Posterior cingulate gyrus (tissue), 11 donors: ENCODE measurements around the gene GRIP2.

Source experiments
- DNase-seq, 10 donors: peaks; one replicate each; pipeline versions ENCODE4 v3.0.0 to v3.0.0-alpha.2; 2020 to 2021; ENCODE audit warnings: mixed read lengths in 3 of 10
- intact Hi-C: fragments of 100-400 bp; cut with DNase I; formaldehyde crosslinking; loops from one replicate; pipeline ENCODE4 v1.15.1; 2023

The GRIP2 gene

DNA sequence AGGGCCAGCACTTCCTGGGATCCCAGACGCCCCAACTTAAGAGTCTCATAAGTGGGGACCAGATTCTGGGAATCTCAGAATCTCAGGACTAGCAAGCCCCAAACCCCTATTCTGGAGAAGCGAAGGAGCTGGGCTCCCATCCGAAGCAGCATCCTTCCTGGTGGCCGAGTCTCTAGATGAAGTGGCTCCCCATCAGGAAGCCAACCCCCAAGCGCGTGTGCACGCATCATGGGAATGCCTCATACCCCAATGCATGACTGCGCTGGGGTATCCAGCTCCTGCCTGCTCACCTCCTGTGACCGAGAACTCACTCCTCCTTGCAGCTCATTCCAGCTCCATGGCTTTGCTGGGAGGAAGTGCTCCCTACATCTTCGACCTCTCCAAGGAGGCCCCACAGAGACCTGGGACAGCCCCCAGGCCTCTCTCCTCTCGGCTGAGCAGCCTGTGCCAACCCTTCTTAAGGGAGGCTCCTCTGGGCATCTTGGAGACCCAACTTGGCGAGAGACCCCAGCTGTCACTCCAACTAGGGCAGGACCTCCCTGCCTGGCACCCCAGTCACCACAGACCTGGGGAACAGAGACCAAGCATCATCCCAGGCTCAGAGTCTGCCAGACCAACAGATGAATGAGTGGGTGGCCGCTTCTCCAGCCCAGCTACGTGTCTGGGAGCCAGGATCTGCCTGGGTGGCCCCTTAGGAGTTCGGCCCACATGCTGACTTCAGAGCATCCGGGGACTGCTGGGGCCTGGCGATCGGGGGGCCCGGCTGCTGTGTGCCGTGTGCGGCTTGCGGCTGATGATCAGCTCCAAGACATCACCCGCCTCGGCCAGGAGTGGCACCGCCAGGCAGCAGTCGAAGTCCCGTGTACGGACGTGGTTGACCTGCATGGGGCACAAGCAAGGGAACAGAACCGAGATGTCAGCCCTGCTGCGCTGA, 46.9 kb downstream of the GRIP2 start:
- intact Hi-C loops, result no loop called here
- peak in 3 of 10 donors; percentile 22 to 81 (median 72) for DNase-seq

DNA sequence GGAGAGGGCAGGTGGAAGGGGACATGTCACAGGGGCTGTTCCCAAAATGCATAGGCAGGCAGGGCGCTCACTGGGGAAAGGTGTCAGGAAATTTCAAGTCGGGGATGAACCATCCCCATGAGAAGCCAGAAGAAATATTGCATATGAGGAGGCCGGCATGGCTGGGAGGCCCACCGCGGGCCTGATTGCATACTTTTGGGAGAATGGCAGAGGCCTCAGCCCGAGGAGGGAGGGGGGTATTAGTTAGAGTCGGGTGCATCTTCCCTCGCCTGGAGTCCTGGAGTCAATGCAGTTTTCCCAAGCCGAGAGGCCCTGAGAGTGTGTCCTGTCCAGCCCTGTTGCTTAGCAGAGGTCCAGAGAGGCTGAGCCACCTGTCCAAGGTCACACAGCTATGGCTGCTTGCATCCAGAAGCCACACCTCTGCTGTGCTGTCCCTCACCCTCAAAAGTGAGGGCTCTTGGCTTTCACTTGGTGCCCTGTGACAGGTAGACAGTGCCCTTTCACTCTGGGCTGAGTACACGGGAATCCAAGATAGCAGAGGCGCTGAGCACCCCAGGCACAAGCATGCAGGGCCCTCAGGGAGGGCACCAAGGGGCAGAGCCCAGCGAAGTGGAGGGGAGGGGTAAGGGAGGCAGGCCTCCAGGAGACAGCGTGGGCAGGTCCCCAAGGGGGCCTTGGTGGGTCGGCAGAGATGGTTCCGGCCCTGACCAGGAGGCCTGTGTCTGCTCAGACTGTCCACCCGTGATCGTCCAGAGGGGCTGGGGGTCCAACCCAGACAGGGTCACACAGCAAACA, 48.5 kb downstream of the GRIP2 start:
- DNase-seq, result peak in 3 of 10 donors; percentile 9 to 71 (median 52)
- intact Hi-C loops, result no loop called here

DNA sequence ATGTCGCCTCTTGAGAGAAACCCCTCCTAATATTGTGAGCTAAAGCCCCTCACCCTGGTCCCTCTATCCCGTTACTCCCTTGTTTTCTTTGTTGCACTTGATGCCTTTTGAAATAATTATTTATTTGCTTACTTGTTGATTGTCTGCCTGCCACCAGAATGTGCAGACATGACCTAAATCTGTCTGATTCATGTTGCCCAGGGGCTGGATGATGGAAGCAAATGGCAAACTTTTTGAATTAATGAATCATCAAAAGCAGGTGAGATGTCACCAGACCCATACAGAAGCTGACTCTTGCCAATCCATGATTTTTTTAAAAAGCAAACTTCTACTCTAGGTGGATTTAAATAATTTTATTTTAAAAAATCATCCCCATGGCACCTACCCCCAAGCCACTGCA, 49.3 kb downstream of the GRIP2 start:
- intact Hi-C loops, result no loop called here
- DNase-seq, result no peak

DNA sequence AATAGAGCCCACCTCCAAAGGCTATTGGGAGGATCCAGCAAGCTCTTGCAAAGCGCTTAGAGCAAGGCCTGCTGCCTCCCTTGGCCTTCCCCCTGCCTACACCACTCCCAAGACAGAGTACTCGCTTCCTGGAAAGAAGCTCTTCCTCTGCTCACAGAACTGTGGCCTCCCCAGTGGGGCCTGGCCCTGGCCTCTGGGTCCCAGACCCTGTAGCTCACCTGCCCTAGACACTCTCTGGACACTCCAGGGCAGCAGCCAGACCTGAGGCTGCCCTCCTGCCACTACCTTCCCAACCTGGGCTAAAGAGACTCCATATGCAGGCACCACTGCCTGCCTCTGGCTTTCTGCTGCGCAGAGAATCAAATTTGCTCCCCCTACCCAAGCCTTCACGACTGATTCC, 49.9 kb downstream of the GRIP2 start:
- intact Hi-C loops, result no loop called here
- DNase-seq, result peak in 2 of 10 donors; percentile 7 to 68

DNA sequence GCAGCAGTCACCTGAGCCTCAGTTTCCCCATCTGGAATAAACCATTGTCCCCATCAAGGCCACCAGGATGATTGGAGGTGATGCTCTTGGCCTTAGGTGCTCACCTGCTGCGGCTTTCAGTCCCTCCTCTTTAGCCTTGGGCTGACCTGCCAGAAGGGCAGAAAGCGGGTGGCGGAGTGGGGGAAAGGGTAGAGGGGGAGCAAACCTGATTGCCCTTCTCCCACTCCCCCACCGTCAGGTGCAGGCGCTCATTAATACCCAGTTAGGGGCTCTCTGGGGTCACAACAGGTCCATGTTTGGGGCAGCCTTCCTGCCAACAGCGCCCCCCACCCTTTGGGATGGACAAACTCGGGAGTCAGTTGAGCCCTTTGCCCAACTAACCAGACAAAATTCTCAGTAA, 50.5 kb downstream of the GRIP2 start:
- intact Hi-C loops, result no loop called here
- DNase-seq, result peak in 3 of 10 donors; percentile 17 to 64 (median 48)

DNA sequence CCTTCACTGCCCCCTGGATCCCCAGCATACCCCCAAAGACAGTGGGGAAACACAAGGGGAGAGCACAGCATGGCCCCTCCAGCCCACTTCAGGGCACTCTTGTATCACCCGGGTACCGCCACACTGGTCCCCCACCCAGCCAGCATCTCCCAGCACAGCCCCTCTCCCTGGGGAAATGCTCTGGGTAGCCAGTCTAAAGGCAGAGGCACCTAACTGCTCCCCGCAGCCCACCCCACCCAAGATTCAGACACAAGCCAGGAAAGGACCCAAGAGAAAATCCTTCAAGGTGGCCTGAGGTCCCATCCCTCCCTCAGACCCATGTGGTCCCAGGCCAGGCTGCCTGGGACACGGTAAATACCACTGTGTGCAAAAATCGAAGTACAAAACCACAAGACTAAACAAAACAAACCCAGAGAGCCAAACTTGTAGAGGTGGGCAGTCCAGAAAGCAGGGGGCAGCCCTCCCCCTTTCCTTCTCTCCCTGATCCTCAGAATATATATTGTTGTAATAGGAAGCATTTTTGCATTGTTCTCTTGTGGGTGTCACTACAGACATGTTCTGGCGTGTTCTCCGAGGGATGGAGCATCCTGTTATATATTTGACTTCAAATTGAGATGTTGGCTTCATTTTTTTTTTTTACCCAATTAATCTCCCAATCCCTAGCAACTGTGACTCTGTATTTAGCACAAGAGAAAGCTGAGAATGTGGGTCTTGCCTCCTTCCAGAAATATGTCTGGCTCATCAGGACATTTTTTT, 51.7 kb downstream of the GRIP2 start:
- intact Hi-C loops, result no loop called here
- DNase-seq, result peak in 3 of 10 donors; percentile 22 to 47 (median 32)

DNA sequence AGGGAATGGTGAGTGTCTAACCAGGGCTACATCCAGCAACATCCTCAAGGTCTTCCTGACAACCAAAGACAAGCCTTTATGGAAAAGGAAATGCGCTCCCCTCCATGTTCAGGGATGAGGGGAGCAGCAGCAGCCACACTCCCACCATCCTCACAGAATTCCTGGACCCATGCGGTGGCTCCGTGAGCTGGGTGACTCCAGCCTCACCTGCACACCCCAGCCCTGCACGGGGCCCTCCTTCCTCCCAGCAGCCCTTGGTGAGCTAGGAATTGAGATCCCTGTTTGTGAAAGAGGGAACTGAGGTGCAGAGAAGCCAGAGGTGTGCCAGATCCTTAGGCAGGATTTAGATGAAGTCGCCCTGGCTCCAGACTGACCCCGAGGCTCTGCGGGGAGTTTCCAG, 52.3 kb downstream of the GRIP2 start:
- DNase-seq, result peak in 2 of 10 donors; percentile 59 to 62
- intact Hi-C loops, result no loop called here

DNA sequence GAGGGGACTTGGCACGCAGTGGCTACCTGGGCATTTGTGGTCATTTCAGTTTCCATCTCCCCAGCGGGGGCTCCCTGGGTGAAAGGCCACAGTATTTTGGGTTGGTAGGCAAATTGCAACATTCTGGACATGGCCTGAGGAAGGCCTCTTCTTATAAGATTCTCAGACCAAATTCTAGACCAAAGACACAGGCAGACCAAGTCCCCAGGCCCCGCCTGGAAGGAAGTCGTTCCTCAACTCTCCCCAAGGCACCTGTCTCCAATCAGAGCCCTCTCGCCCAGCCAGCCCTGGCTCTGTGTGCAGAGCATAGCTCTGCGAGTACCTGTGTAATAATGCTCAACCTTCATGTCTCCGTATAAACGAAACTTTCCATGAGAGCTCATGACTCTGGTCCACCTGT, 53.1 kb downstream of the GRIP2 start:
- intact Hi-C loops, result no loop called here
- DNase-seq, result peak in 3 of 10 donors; percentile 45 to 59 (median 55)

DNA sequence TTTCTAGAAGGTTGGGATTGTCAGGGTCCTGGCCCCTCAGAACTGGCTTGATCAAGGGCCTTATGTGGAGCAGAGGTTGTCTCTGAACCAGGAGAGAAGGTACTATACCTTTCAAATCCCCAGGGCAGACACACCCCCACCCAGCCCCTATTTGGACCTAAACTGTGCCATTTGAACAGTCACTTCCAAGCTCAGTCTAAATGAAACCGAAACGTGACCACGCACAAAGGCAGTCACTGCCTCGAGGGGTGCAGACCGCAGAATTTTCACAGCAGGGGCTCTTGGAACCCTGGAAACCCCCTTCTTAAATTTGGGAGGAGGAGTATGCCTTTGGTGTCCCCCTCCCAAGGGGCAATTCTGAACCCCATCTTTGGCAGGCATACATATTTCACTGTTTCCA, 53.7 kb downstream of the GRIP2 start:
- intact Hi-C loops, result no loop called here
- DNase-seq, result peak in 3 of 10 donors; percentile 4 to 51 (median 24)

DNA sequence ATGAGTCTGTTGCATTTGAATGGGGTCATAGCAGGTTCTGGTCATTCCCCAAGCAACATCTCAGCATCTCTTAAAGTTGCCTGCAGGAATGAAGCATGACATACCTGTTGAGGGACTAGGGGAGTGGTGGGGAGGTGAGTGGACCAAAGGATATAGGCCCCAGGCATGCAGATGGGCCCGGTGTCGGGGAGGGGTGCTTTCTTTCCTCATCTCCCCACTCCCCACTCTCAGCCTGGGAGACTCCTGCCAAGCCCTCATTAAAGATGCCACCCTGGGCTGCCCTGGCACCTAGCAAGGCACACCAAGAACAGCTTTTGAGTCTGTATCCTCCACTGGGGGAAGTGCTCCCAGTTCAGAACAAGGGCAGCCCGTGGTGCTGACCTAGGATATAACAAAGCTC, 54.2 kb downstream of the GRIP2 start:
- intact Hi-C loops, result no loop called here
- peak in 4 of 10 donors; percentile 5 to 53 (median 12) for DNase-seq

DNA sequence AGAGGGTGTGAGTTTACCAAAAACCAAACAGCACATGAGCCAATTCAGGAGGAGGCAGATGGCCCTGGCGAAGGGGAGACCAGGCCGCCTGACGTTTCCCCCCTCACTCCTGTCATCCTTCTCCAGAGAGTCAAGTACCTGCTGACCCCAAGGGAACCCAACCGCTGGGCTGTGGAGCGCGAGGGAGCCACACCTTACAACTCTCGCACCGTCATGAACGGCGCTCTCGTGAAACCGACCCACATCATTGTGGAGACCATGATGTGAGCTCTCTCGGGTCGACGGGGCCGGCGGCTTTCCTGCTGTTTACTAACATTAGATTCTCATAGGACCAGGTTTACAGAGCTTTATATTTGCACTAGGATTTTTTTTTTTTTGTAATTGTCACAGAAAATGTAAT, 55.4 kb downstream of the GRIP2 start:
- intact Hi-C loops, result no loop called here
- DNase-seq, result peak in 4 of 10 donors; percentile 24 to 86 (median 54)

DNA sequence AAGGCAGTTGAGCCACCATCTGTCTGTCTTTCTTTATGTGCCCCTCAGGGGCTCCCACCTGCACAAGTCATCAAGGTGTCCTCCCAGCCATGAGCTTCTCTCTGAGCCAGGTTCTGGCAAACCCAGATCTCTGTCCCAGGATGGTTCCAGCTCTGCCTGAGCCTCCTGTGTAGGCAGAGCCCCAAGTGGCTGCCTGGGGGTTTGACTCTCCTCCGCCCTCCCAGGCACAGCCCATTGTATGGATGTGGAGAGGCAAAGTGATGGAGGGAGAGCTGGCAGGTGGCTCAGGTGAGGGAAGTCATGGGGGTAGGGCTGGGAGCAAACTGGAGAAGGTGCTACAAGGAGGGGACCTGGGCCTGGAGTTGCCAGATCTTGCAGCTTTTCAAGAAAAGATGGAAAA, 56.9 kb downstream of the GRIP2 start:
- peak in 3 of 10 donors; percentile 9 to 46 (median 45) for DNase-seq
- intact Hi-C loops, result no loop called here

DNA sequence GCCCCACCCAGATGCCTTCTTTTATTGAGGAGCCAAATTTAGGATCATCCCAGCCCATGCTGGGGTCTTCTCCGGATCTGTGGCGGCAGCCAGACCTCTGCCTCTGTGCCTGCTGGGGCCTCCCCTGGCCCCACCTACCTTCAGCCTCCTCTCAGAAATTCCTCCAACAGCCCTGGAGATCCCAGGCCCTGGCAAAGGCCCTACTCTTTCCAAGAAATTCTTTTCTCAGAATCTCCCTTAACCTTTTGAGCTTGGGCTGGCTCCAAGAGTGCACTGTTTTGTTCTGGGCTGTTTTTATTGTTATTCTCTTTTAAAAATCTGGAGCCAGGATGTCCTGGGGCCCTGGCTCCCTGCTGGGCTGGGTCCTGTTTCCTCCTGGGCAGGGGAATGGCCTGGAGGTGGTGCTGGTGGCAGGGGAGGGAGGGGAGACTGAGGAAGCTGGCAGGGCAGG, 57.8 kb downstream of the GRIP2 start:
- DNase-seq, result peak in 4 of 10 donors; percentile 10 to 34 (median 18)
- intact Hi-C loops, result no loop called here

DNA sequence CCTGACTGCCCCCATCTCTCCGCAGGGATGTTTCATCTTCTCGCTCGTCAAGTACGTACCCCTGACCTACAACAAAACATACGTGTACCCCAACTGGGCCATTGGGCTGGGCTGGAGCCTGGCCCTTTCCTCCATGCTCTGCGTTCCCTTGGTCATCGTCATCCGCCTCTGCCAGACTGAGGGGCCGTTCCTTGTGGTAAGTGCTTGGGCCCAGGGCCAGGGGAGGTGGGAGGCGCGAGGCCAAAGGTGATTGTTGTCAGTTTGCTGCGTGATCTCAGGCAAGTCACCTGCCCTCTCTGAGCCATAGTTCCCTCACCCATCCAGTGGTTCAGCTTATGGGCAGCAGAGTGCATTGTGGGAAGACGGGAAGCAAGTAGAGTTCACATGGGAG, 58.5 kb downstream of the GRIP2 start:
- peak in 3 of 10 donors; percentile 11 to 58 (median 39) for DNase-seq
- intact Hi-C loops, result no loop called here

DNA sequence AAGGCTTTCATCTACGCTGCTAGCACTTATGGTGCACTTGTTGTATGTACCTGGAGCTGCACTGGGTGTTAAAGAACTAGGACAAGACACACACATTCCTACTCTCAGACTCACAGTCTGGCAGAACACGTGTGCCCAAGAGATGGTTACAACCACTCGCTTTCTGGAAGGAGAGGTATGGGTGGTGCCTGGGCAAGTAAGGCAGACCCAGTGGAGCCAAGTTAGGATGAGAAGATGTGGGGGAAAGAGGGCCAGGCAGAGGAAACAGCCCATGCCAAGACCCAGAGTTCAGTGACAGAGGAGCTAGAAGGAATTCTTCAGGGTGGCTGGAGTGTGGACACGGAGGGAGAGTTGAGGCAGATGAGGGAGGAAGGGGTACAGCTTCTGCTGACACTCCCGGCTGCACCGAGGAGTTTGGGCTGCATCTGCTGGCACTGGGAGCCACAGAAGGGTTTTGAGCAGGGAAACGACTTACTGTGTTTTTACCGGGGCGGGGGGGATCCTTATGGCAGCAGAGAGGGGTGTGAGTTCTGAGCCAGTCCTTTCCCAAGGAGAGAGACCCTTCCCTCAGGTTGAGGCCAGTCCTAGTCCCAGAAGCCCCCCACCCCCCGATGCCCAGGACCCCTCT, 59.0 kb downstream of the GRIP2 start:
- peak in 2 of 10 donors; percentile 16 to 55 for DNase-seq
- intact Hi-C loops, result no loop called here

DNA sequence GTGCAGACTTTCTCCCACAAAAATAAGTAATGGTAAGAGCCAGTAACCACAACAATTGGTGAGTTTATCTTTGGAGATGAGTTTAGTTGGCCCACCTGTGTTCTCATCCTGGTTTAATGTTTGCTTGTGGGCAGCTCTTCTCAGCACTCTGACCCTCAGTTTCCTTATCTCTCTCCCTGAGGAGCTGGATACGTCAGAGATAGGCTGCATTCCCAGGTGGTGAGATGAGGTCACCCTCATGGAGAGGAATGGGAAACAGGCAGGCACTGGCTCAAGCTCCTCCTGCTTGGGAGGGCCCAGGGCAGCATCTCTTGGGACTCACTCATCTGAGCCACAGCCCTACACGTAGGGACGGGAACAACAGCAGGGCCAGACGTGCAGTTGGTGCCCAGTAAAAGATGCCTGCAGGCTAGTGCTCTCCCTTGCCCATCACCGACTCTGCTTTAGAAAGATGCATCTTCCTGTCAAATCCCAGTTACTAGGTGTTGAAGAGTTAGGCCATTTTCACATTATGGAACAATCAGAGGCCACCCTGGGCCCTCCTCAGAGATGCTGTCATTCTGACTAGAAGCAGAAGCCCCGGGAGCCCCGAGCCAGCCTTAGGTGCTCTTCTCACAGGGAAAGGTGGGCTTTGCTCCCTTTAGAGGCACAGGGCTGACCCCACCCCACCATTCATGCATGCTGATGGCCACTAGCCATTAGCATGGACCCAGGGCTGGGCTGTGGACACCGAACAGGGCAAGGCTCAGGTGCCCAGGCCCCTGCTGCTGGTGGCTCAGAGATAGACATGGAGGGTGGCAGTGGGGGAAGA, 59.7 kb downstream of the GRIP2 start:
- DNase-seq, result peak in 2 of 10 donors; percentile 50 to 54
- intact Hi-C loops, result no loop called here

DNA sequence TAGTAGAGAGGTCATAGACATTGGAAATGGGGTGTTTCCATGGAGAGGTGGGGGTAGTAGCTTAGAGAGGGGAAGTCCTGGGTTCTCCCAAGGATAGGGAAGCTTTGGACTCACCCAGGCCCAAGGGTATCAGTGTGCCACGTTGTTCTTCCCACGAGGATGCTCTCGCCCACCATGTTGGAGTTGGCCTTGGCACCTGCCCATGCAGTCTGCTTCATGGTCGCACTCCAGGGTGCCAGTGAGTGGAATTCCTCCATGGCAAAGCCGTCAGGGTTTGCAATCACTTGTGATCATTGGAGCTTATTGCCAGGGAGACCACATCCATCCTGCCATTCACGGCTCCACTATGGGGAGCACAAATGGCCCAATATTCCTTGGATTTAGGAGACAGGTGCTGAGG, 60.6 kb downstream of the GRIP2 start:
- peak in 2 of 10 donors; percentile 22 to 80 for DNase-seq

DNA sequence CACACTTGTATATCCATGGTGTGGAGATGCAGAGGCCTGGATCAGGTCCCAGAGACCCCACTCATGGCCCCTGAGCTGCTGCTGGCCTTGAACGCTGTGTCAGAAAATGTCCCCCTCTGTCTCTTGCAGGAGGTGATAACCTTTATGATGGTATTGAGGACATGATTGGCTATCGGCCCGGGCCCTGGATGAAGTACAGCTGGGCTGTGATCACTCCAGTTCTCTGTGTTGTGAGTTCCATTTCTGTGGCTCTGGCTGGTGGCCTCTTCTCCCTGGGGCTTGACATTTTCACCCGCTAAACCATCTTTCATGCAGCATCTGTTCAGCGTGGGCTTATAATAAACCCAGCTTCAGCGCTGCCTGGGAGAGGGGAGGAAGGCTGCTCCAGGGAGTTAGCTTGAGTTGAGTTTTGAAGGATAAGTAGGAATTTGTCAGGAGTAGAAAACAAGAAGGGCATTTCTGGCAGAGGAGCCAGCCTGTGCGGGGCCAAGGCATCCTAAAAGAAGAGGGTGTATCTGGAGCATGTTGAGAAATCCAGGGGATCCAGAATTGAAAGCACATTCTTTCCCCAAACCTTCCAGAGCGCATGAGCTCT, 61.1 kb downstream of the GRIP2 start:
- intact Hi-C loops, result no loop called here
- DNase-seq, result peak in 2 of 10 donors; percentile 67 to 75

More for the DNA sequence above, 60.6 kb downstream of the GRIP2 start:
- intact Hi-C loops, result no loop called here
